Measurements from ENCODE around the gene ACVRL1.

The ACVRL1 gene

DNA sequence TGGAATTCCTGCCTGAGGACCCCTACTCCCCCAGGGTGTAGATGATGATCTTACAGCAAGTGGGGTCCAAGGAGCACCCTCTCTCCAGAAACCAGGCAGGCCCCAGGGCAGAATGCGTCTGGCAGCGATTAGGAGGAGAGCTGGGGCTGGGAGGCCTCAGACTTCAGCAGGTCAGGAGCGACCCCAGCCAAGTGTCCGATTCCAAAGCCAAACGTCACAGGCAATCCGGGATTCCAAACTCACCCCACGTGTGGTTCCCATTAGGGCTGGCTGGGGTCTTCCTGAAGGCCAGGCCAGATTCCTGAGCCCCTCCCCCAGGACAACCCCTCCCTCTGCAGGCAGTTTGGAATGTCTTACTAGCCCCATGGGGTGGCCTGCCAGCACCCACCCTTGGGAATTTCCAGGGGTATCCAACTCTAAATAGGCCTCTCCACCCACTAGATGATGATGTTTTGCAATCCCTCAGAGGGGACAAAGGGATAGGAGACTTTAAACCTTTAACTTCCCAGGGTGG is 41.5 kb upstream of the ACVRL1 start:
- TF ChIP-seq CTCF (IDR thresholded peaks at IDR 0.05; ENCODE audit: low read depth, low read length, missing control alignments) = no peak
- DNase-seq (ENCODE audit: low read depth) = no peak

GRCh38 chr12:51866324-51866723 is 41.0 kb upstream of the ACVRL1 start:
- no peak for DNase-seq (ENCODE audit: low read depth)
- H3K4me3 ChIP-seq (ENCODE audit: low read depth, low read length) = no peak overlapping the region
- TF ChIP-seq CTCF (IDR thresholded peaks at IDR 0.05; ENCODE audit: low read depth, low read length, missing control alignments) = no peak

More for the DNA sequence above, 41.5 kb upstream of the ACVRL1 start:
- H3K4me3 ChIP-seq (ENCODE audit: low read depth, low read length) = no peak overlapping the region

GRCh38 chr12:51866762-51867161 is 40.5 kb upstream of the ACVRL1 start:
- no peak for TF ChIP-seq CTCF (IDR thresholded peaks at IDR 0.05; ENCODE audit: low read depth, low read length, missing control alignments)
- DNase-seq (ENCODE audit: low read depth) = no peak

GRCh38 chr12:51867371-51867770 is 39.9 kb upstream of the ACVRL1 start:
- TF ChIP-seq CTCF (IDR thresholded peaks at IDR 0.05; ENCODE audit: low read depth, low read length, missing control alignments) = no peak

More at GRCh38 chr12:51866762-51867161, 40.5 kb upstream of the ACVRL1 start:
- H3K4me3 ChIP-seq (ENCODE audit: low read depth, low read length) = no peak overlapping the region

GRCh38 chr12:51867796-51868428 is 39.4 kb upstream of the ACVRL1 start:
- no peak for DNase-seq (ENCODE audit: low read depth)
- TF ChIP-seq CTCF (IDR thresholded peaks at IDR 0.05; ENCODE audit: low read depth, low read length, missing control alignments) = no peak
- no peak overlapping the region for H3K4me3 ChIP-seq (ENCODE audit: low read depth, low read length)

More at GRCh38 chr12:51867371-51867770, 39.9 kb upstream of the ACVRL1 start:
- H3K4me3 ChIP-seq (ENCODE audit: low read depth, low read length) = no peak overlapping the region
- DNase-seq (ENCODE audit: low read depth) = no peak

GRCh38 chr12:51868821-51869495 is 38.3 kb upstream of the ACVRL1 start:
- no peak for TF ChIP-seq CTCF (IDR thresholded peaks at IDR 0.05; ENCODE audit: low read depth, low read length, missing control alignments)
- no peak overlapping the region for H3K4me3 ChIP-seq (ENCODE audit: low read depth, low read length)
- DNase-seq (ENCODE audit: low read depth) = no peak

All from GM12864 (cell line).